Frontal cortex (tissue), 4 donors: ENCODE measurements around the gene RET. TPM values are rescaled to one million over a fixed set of nuclear protein-coding genes. Genes with fewer than 3 reads are reported as not detected.

Source experiments
- DNase-seq, 2 donors: peaks; one replicate each; pipeline ENCODE4 v3.0.0; 2012; ENCODE audit warnings: low spot score in 2 of 2
- FAIRE-seq: peaks from 2 replicates; lab custom pipeline; 2012; peaks lifted over from hg19 to GRCh38; lab: Jason Lieb, UNC
- total RNA-seq: library from RNA; depleted of rRNA; stranded (reverse); fragments of >200 nt; gene quantifications from one replicate; pipeline ENCODE4 v1.2.3, GENCODE V29; 2014
- donor health status: control.
- donor health status: control.
- donor health status: control.

The RET gene
- total RNA-seq, 1 donor from 2014 or later: 1.6 TPM

GRCh38 chr10:43153901-43154300, 77.0 kb downstream of the RET start:
- FAIRE-seq (no peak), DNase-seq (no peak)

- FAIRE-seq: no peak
- no peak for DNase-seq
These were observed 78.4 kb downstream of the RET start for GRCh38 chr10:43155221-43155620.

GRCh38 chr10:43155741-43156140, 78.9 kb downstream of the RET start:
- FAIRE-seq (peak; percentile 62), DNase-seq (no peak)

- FAIRE-seq (no peak), DNase-seq (no peak)
These were observed 79.9 kb downstream of the RET start for GRCh38 chr10:43156590-43157341.

GRCh38 chr10:43158636-43159035, 81.8 kb downstream of the RET start:
- no peak for FAIRE-seq

GRCh38 chr10:43160046-43160920, 83.4 kb downstream of the RET start:
- FAIRE-seq: no peak
- DNase-seq: no peak

More at GRCh38 chr10:43158636-43159035, 81.8 kb downstream of the RET start:
- no peak for DNase-seq

GRCh38 chr10:43160921-43161255, 84.0 kb downstream of the RET start:
- no peak for DNase-seq

GRCh38 chr10:43162604-43163003, 85.7 kb downstream of the RET start:
- DNase-seq: no peak
- FAIRE-seq: no peak

More at GRCh38 chr10:43160921-43161255, 84.0 kb downstream of the RET start:
- FAIRE-seq: no peak

GRCh38 chr10:43166207-43166879, 89.5 kb downstream of the RET start:
- FAIRE-seq (no peak), DNase-seq (no peak)

- no peak for FAIRE-seq
- no peak for DNase-seq
These were observed 90.1 kb downstream of the RET start for GRCh38 chr10:43166880-43167497.

GRCh38 chr10:43167498-43167889, 90.6 kb downstream of the RET start:
- FAIRE-seq (peak; percentile 31), DNase-seq (no peak)

GRCh38 chr10:43170491-43170890, 93.6 kb downstream of the RET start:
- no peak for FAIRE-seq

GRCh38 chr10:43172645-43173044, 95.8 kb downstream of the RET start:
- FAIRE-seq (no peak), DNase-seq (no peak)

More at GRCh38 chr10:43170491-43170890, 93.6 kb downstream of the RET start:
- DNase-seq: no peak

GRCh38 chr10:43173120-43173519, 96.3 kb downstream of the RET start:
- FAIRE-seq (no peak), DNase-seq (no peak)

GRCh38 chr10:43174969-43175368, 98.1 kb downstream of the RET start:
- DNase-seq (no peak), FAIRE-seq (no peak)

- FAIRE-seq (no peak), DNase-seq (no peak)
These were observed 99.4 kb downstream of the RET start for GRCh38 chr10:43176271-43176670.

- FAIRE-seq (no peak), DNase-seq (no peak)
These were observed 100.7 kb downstream of the RET start for GRCh38 chr10:43177595-43177994.
